Endodermal cell (in vitro differentiated cells): ENCODE measurements around the gene TTC23. TPM values are rescaled to one million over a fixed set of nuclear protein-coding genes. Genes with fewer than 3 reads are reported as not detected.

ENCODE experiments used
- DNase-seq: peaks from one replicate; pipeline ENCODE4 v3.0.0-alpha.2; 2017
- H3K27ac ChIP-seq: 2 replicates; pipeline ENCODE4 v1.5.1; 2013; ENCODE audit warnings: mild to moderate bottlenecking, low read depth, low read length, moderate library complexity
- H3K27me3 ChIP-seq: 2 replicates; pipeline ENCODE4 v1.6.1; 2013; ENCODE audit warnings: mild to moderate bottlenecking, low read length, moderate library complexity; ENCODE audit not compliant: insufficient read depth, control insufficient read depth, poor library complexity, severe bottlenecking
- H3K36me3 ChIP-seq: 2 replicates; pipeline ENCODE4 v1.7.0; 2013; ENCODE audit warnings: mild to moderate bottlenecking, low read length, moderate library complexity; ENCODE audit not compliant: control insufficient read depth, insufficient read depth
- H3K4me1 ChIP-seq: one replicate; pipeline ENCODE4 v1.7.0; 2013; ENCODE audit warnings: low read length; ENCODE audit not compliant: control insufficient read depth, insufficient read depth
- H3K4me3 ChIP-seq: 2 replicates; pipeline ENCODE4 v1.5.1; 2013; ENCODE audit warnings: mild to moderate bottlenecking, low read length, moderate library complexity
- H3K9ac ChIP-seq: 2 replicates; pipeline ENCODE4 v1.6.1; 2013; ENCODE audit warnings: mild to moderate bottlenecking, low read length, moderate library complexity; ENCODE audit not compliant: poor library complexity, severe bottlenecking; ENCODE audit errors: extremely low read depth
- H3K9me3 ChIP-seq: 2 replicates; pipeline ENCODE4 v1.6.1; 2013; ENCODE audit warnings: mild to moderate bottlenecking, low read length, moderate library complexity; ENCODE audit not compliant: control insufficient read depth
- H3K27ac Mint-ChIP-seq: 2 replicates; pipeline ENCODE4 v1.8.0; 2020; ENCODE audit warnings: mixed read lengths
- H3K27me3 Mint-ChIP-seq: 2 replicates; pipeline ENCODE4 v1.8.0; 2021; ENCODE audit warnings: mild to moderate bottlenecking, mixed read lengths; ENCODE audit not compliant: insufficient read depth
- H3K36me3 Mint-ChIP-seq: 2 replicates; pipeline ENCODE4 v1.8.0; 2020; ENCODE audit warnings: low read depth, mixed read lengths
- H3K4me1 Mint-ChIP-seq: 2 replicates; pipeline ENCODE4 v1.8.0; 2020; ENCODE audit warnings: mixed read lengths
- H3K4me3 Mint-ChIP-seq: 2 replicates; pipeline ENCODE4 v1.8.0; 2020; ENCODE audit warnings: mild to moderate bottlenecking, moderate library complexity, mixed read lengths
- H3K9me3 Mint-ChIP-seq: 2 replicates; pipeline ENCODE4 v1.8.0; 2020; ENCODE audit warnings: mild to moderate bottlenecking, mixed read lengths
- WGBS, 2 experiments: methylation state at CpG; one replicate each; pipeline versions ENCODE4 v1.1.5 to v1.1.7; 2013; ENCODE audit warnings: missing lambda C conversion rate in 2 of 2, mixed read lengths in 1 of 2; ENCODE audit not compliant: insufficient coverage in 1 of 2, insufficient read length in 1 of 2; 5-methylcytosine and 5-hydroxymethylcytosine counted together
- total RNA-seq, 2 donors: library from RNA; stranded (reverse); fragmentation: NEBNext Ultra II Directional in 1 of 2; extraction: Animal tissue kit (Norgen Biotek cat#: 25700) in 1 of 2; gene quantifications; 2 replicates in 1 of 2; 3 replicates in 1 of 2; pipeline ENCODE4 v1.2.1, GENCODE V29; 2021
- TF ChIP-seq, protein P1 (sequence below): fragments of 200-600 bp; sonication (generic); conservative IDR thresholded peaks from 2 replicates; pipeline ENCODE4 v1.5.0; 2021; ENCODE audit warnings: antibody characterized with exemption, mild to moderate bottlenecking

Gene TTC23
- total RNA-seq, 2 donors from 2014 or later = 20.7 to 26.3 TPM

DNA sequence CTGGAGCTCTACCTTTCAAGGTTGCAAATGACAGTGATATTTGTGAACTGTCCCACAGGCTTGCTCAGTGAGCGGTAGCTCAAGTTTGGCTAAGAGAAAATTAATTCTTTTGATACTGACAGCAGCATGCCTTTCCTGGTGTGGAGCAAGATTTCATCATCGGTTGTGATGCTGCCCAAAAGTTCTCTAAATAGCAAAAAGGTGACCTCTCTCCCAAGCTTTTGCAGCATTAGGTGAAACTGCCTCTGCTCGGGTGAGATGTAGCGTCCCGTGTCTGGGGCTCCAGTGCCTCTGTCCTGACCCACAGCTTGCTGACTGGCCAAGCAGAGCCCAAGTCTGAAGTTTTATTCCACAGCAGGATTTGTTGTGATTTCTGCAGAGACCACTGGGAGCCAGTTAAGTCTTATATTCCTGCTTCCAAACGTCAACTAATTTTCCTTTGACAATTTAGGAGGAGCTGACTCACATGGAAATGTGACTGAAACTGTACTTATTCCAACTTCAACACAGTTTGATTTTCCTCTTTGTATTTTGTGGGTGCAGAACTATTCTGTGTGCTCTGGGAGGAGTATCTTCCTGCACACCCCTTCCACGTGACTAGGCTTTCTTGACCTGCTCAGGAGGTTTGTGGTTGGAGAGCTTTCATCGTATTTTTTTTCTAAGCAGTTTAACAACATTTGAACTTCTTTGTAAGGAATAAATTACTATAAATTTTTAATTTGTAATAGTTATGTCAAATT is 138.6 kb downstream of the TTC23 start:
- Mint-ChIP-seq H3K4me3 (no peak overlapping the region), H3K9me3 (no peaks in the 10 kb centered on the region), H3K27me3 (peaks cover 12% of the 10 kb centered on the region), H3K4me1 (peaks cover 10% of the 10 kb centered on the region), H3K36me3 (peaks cover 19% of the 10 kb centered on the region), H3K27ac (no peak overlapping the region)
- Histone ChIP-seq H3K9ac (no peak overlapping the region), H3K9me3 (no peaks in the 10 kb centered on the region), H3K27me3 (peaks cover 18% of the 10 kb centered on the region), H3K4me3 (no peak overlapping the region), H3K36me3 (peaks cover under 1% of the 10 kb centered on the region), H3K4me1 (no peaks in the 10 kb centered on the region), H3K27ac (no peak overlapping the region)
- TF ChIP-seq, protein P1, sequence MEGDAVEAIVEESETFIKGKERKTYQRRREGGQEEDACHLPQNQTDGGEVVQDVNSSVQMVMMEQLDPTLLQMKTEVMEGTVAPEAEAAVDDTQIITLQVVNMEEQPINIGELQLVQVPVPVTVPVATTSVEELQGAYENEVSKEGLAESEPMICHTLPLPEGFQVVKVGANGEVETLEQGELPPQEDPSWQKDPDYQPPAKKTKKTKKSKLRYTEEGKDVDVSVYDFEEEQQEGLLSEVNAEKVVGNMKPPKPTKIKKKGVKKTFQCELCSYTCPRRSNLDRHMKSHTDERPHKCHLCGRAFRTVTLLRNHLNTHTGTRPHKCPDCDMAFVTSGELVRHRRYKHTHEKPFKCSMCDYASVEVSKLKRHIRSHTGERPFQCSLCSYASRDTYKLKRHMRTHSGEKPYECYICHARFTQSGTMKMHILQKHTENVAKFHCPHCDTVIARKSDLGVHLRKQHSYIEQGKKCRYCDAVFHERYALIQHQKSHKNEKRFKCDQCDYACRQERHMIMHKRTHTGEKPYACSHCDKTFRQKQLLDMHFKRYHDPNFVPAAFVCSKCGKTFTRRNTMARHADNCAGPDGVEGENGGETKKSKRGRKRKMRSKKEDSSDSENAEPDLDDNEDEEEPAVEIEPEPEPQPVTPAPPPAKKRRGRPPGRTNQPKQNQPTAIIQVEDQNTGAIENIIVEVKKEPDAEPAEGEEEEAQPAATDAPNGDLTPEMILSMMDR = no peak
- WGBS, 2 experiments = 88 to 95% methylated on average over 6 to 7 of the region's 8 CpGs
- no peak for DNase-seq

DNA sequence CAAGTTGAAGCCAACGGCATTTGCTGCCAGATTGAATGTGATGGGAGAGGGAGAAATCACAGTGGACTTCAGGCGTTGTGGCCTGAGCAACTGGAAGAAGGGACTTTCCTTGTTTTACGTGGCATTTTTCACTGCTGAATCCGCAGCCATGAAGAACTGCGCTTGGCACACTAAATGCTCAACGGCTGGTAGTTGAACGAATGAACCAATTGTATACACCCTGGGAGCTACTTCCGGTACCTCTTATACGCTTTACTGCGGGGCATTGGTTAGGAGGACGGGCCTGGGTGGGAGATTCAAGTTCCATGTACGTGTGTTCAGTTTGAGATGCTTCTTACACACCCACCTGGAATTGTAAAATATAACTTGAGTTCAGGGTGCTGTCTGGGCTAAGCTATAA is 139.3 kb downstream of the TTC23 start:
- no peak overlapping the region for H3K27ac ChIP-seq
- 97% methylated on average over 11 to 12 of the region's 12 CpGs for WGBS, 2 experiments

DNA sequence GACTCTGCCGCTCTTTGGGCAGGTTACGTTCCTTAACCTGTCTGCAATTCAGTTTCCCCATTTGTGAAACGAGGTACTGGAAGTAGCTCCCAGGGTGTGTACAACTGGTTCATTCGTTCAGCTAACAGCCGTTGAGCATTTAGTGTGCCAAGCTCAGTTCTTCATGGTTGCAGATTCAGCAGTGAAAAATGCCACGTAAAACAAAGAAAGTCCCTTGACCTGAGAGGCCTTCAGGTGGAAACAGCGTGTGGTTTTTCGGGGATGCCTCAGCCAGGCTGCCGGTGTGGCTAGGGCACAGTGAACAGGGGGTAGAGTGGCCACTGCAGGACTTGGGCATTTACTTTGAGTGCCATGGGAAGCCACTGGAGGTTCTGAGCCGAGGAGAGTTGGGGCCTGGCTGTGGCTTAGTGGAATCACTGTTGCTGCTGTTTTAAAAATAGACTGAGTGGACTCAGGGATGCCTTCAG is 139.8 kb downstream of the TTC23 start:
- no peak overlapping the region for H3K27ac ChIP-seq
- 91 to 95% methylated on average over 9 to 10 of the region's 10 CpGs for WGBS, 2 experiments
- H3K27ac Mint-ChIP-seq = peak overlapping the region; percentile 23

More for the DNA sequence above, 139.3 kb downstream of the TTC23 start:
- Mint-ChIP-seq H3K9me3 (no peaks in the 10 kb centered on the region), H3K4me3 (no peak overlapping the region), H3K36me3 (peaks cover 17% of the 10 kb centered on the region), H3K27me3 (peaks cover 13% of the 10 kb centered on the region), H3K4me1 (peaks cover 10% of the 10 kb centered on the region), H3K27ac (peak overlapping the region; percentile 23)
- TF ChIP-seq, protein P1 = no peak
- no peak for DNase-seq
- peaks cover 20% of the 10 kb centered on the region for H3K27me3 ChIP-seq
- H3K9ac ChIP-seq = no peak overlapping the region
- no peak overlapping the region for H3K4me3 ChIP-seq
- H3K4me1 ChIP-seq = no peaks in the 10 kb centered on the region
- H3K36me3 ChIP-seq = no peaks in the 10 kb centered on the region
- no peaks in the 10 kb centered on the region for H3K9me3 ChIP-seq

More for the DNA sequence above, 139.8 kb downstream of the TTC23 start:
- H3K36me3 ChIP-seq = no peaks in the 10 kb centered on the region
- DNase-seq = no peak
- Mint-ChIP-seq H3K4me3 (no peak overlapping the region), H3K4me1 (peaks cover 10% of the 10 kb centered on the region), H3K9me3 (no peaks in the 10 kb centered on the region), H3K36me3 (peaks cover 13% of the 10 kb centered on the region), H3K27me3 (peaks cover 13% of the 10 kb centered on the region)
- H3K4me1 ChIP-seq = no peaks in the 10 kb centered on the region
- H3K27me3 ChIP-seq = peaks cover 20% of the 10 kb centered on the region
- no peak overlapping the region for H3K4me3 ChIP-seq
- no peak overlapping the region for H3K9ac ChIP-seq
- TF ChIP-seq, protein P1 = no peak
- no peaks in the 10 kb centered on the region for H3K9me3 ChIP-seq
